HL-60/S4 (cell line): ENCODE measurements around the gene TTLL9.

ENCODE experiments used
- in situ Hi-C: fragments of 300-500 bp; cut with MboI; formaldehyde crosslinking; loops from 2 replicates; pipeline ENCODE4 v1.14.3; 2022; ENCODE audit warnings: low sequenced_read_pairs

TTLL9 gene, protein sequence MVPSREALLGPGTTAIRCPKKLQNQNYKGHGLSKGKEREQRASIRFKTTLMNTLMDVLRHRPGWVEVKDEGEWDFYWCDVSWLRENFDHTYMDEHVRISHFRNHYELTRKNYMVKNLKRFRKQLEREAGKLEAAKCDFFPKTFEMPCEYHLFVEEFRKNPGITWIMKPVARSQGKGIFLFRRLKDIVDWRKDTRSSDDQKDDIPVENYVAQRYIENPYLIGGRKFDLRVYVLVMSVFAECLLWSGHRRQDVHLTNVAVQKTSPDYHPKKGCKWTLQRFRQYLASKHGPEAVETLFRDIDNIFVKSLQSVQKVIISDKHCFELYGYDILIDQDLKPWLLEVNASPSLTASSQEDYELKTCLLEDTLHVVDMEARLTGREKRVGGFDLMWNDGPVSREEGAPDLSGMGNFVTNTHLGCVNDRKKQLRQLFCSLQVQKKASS

GRCh38 chr20:31869942-31870725 lies at the start of gene TTLL9, which contains the start of gene DUSP15:
Gene TTLL9, plus strand, starts transcription at chr20:31870634. Its CDS starts 493 bp downstream, at chr20:31871127.
Gene DUSP15, minus strand, starts transcription at chr20:31870527. Its CDS starts 190 bp downstream, at chr20:31870337.
- in situ Hi-C loops = no loop called here

DNA sequence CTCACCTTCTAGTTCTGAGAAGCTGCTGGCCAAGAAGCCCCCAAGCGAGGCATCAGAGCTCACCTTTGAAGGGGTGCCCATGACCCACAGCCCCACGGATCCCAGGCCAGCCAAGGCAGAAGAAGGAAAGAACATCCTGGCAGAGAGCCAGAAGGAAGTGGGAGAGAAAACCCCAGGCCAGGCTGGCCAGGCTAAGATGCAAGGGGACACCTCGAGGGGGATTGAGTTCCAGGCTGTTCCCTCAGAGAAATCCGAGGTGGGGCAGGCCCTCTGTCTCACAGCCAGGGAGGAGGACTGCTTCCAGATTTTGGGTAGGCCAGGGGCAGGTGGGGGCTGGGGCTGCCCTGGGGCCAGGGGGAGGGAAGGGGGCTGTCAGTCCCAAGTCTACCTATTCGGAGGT lies 49.0 kb upstream of the TTLL9 start:
- in situ Hi-C loops = loop anchor here (10.0 kb wide), 1 partner anchor 203 kb away; no protein-coding TSS in a partner anchor

- in situ Hi-C loops = loop anchor here (10.0 kb wide), 1 partner anchor 202 kb away; no protein-coding TSS in a partner anchor
These were observed 47.8 kb upstream of the TTLL9 start for GRCh38 chr20:31822421-31823330.

DNA sequence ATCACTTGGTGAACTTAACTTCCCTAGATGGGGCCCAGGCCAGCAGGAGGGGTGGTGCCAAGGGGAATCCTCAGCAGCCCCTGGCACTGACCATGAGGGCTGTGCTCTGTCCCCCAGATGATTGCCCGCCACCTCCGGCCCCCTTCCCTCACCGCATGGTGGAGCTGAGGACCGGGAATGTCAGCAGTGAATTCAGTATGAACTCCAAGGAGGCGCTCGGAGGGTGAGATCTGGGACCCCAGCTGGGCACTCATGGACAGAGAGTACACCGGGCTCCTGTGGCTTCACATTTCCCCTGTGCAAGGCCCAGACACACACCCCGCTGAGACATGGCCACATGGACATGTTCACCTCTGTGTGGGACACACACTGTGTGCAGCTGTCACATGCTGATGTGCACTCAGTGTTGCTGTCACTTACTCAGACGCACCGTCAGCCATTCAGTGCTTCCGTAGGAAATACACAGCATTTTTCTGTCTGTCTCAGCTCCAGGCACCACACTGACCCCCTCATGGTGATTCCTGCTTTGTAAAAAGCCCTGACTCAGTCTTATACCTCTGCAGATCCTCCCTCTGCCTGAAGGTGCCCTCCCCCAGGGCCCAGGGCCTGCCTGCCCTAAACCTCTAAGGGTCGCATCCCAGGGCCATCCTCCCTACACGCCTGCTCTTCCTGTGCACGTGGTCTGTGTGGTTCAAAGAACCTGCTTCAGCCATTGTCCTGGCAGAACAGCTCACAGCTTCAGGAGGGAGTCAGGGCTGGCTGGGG lies 46.9 kb upstream of the TTLL9 start:
- in situ Hi-C loops = loop anchor here (10.0 kb wide), 1 partner anchor 201 kb away; no protein-coding TSS in a partner anchor

GRCh38 chr20:31824125-31824485 lies 46.3 kb upstream of the TTLL9 start:
- in situ Hi-C loops = loop anchor here (10.0 kb wide), 1 partner anchor 201 kb away; no protein-coding TSS in a partner anchor

GRCh38 chr20:31824554-31825313 lies 45.7 kb upstream of the TTLL9 start:
- in situ Hi-C loops = loop anchor here (10.0 to 25.0 kb wide), 2 partner anchors 200 to 838 kb away; partner anchors contain the start of gene C20orf203

GRCh38 chr20:31826074-31826473 lies 44.4 kb upstream of the TTLL9 start:
- in situ Hi-C loops = loop anchor here (10.0 to 25.0 kb wide), 2 partner anchors 199 to 836 kb away; partner anchors contain the start of gene C20orf203

DNA sequence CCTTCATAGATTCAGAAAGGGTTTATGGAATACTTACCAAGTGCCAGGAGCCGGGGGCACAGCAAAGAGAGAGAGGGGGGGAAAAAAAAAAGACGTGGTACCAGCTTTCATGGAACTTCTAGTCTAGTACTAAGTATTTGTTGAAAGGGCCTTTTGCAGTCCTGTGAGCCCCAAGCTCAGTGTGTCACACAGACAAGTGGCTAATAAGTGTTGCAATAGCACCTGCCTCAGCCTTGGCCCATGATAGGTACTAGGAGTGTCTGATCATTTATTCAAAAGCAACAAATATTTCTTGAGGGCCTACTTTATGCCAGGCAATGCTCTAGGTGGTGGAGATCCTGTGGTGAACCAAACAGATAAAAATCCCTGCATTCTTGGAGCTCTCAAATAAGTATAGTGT lies 43.4 kb upstream of the TTLL9 start:
- in situ Hi-C loops = loop anchor here (10.0 to 25.0 kb wide), 2 partner anchors 198 to 835 kb away; partner anchors contain the start of gene C20orf203

GRCh38 chr20:31828016-31828415 lies 42.4 kb upstream of the TTLL9 start:
- in situ Hi-C loops = loop anchor here (10.0 to 25.0 kb wide), 2 partner anchors 197 to 834 kb away; partner anchors contain the start of gene C20orf203

DNA sequence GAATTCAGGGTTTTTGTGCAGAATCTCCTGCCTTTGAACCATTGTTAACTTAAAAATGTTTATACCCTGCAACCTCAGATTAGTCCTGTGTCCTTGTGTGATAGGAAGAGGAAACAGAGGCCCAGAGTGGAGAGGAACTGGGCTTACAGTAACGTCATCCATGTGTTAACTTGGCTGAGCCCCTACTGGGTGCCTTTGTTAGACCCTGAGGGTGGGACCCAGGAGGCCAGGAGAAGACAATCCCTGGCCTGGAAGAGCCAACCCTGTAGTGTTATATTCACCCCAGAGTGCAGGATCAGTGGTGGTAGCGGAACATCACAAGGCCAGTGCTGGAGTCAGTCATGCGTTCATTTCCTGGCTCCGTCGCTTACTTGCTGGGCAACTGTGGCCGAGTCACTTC lies 40.7 kb upstream of the TTLL9 start:
- in situ Hi-C loops = loop anchor here (10.0 to 25.0 kb wide), 2 partner anchors 195 to 833 kb away; partner anchors contain the start of gene C20orf203

- in situ Hi-C loops = loop anchor here (25.0 kb wide), 1 partner anchor 832 kb away; the partner anchor contains the start of gene C20orf203
These were observed 39.9 kb upstream of the TTLL9 start for GRCh38 chr20:31830406-31830981.

DNA sequence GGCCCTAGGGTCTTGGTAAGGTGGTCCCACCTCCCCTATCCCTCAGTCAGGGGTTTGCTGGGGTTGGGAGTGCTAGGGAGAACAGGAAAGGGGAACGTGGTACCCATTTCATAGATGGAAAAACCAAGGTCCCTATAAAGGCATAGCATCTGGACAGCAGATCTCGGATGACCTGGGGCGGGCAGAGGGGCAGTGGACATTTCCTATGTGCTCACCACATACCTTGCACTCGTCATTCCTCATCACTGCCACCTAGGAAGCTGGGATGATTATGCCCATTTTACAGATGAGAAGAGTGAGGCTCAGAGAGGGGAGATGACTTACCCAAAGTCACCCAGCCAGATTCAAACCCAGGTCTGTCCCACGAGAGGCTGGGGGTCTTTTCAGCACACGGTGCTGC lies 39.2 kb upstream of the TTLL9 start:
- in situ Hi-C loops = loop anchor here (25.0 kb wide), 1 partner anchor 831 kb away; the partner anchor contains the start of gene C20orf203

- in situ Hi-C loops = loop anchor here (25.0 kb wide), 1 partner anchor 830 kb away; the partner anchor contains the start of gene C20orf203
These were observed 38.6 kb upstream of the TTLL9 start for GRCh38 chr20:31831771-31832306.

GRCh38 chr20:31833130-31833930 lies 37.1 kb upstream of the TTLL9 start:
- in situ Hi-C loops = loop anchor here (25.0 kb wide), 1 partner anchor 829 kb away; the partner anchor contains the start of gene C20orf203

DNA sequence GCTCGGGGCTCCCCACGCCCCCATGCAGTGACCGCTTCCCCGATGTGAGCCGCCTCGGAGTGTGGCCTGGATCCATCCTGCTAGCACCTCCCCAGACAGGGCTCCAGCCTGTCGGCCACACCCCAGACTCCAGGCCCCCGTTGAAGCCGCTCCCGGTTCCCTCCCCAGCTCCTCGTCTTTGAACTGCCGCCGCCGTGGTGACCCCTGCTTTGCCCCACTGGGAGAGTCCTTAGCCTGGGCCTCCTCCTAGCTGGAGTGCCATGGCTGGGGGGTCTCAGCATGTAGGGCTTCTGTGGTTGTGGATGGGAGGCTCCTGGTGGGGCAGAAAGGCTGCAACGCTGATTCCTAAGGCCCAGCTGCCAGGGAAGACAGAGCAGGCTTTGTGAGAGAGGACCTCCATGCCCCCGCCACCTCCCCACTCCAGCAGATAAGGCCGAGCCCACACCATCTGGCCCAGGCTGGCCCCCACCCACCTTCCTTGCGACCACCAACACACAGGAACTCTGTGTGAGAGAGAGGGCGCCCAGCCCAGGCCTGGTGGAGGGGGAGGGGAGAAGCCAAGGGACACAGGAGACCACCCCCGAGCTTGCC lies 36.4 kb upstream of the TTLL9 start:
- in situ Hi-C loops = loop anchor here (25.0 kb wide), 1 partner anchor 828 kb away; the partner anchor contains the start of gene C20orf203

- in situ Hi-C loops = loop anchor here (25.0 kb wide), 1 partner anchor 827 kb away; the partner anchor contains the start of gene C20orf203
These were observed 34.9 kb upstream of the TTLL9 start for GRCh38 chr20:31835554-31835953.
